ENCODE results near the gene BRD7.

Gene BRD7

GRCh38 chr16:50378417-50378816, 9.6 kb upstream of the BRD7 start:
- no peak for DNase-seq (ENCODE audit: low read depth)
- no peak for TF ChIP-seq CTCF (IDR thresholded peaks at IDR 0.05; ENCODE audit: control insufficient read depth, extremely low read depth, insufficient read depth)

DNA sequence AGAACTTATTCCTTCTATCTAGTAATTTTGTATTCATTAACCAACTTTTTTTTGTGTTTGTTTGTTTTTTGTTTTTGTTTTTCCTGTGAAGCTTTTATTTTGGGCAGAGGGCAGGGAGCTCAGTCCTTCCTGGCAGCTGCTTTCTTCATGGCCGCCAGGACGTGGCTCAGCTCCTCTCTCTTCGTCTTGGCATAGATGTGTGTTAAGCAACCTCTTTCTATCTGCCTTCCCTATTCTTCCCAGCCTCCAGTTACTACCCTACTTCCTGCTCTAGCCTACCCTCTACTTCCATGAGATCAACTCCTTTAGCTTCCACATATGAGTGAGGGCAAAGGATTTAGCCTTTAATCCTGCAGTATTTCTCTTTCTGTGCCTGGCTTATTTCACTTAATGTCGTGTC, 8.2 kb upstream of the BRD7 start:
- TF ChIP-seq CTCF (IDR thresholded peaks at IDR 0.05; ENCODE audit: control insufficient read depth, extremely low read depth, insufficient read depth) = no peak
- no peak for DNase-seq (ENCODE audit: low read depth)

More at GRCh38 chr16:50378417-50378816, 9.6 kb upstream of the BRD7 start:
- H3K4me3 ChIP-seq (ENCODE audit: low read depth, low read length) = no peak overlapping the region

GRCh38 chr16:50373780-50374179, 5.0 kb upstream of the BRD7 start:
- no peak for DNase-seq (ENCODE audit: low read depth)
- H3K4me3 ChIP-seq (ENCODE audit: low read depth, low read length) = no peak overlapping the region
- no peak for TF ChIP-seq CTCF (IDR thresholded peaks at IDR 0.05; ENCODE audit: control insufficient read depth, extremely low read depth, insufficient read depth)

More for the DNA sequence above, 8.2 kb upstream of the BRD7 start:
- no peak overlapping the region for H3K4me3 ChIP-seq (ENCODE audit: low read depth, low read length)

GRCh38 chr16:50373345-50373701, 4.5 kb upstream of the BRD7 start:
- DNase-seq (ENCODE audit: low read depth) = no peak
- H3K4me3 ChIP-seq (ENCODE audit: low read depth, low read length) = no peak overlapping the region
- no peak for TF ChIP-seq CTCF (IDR thresholded peaks at IDR 0.05; ENCODE audit: control insufficient read depth, extremely low read depth, insufficient read depth)

DNA sequence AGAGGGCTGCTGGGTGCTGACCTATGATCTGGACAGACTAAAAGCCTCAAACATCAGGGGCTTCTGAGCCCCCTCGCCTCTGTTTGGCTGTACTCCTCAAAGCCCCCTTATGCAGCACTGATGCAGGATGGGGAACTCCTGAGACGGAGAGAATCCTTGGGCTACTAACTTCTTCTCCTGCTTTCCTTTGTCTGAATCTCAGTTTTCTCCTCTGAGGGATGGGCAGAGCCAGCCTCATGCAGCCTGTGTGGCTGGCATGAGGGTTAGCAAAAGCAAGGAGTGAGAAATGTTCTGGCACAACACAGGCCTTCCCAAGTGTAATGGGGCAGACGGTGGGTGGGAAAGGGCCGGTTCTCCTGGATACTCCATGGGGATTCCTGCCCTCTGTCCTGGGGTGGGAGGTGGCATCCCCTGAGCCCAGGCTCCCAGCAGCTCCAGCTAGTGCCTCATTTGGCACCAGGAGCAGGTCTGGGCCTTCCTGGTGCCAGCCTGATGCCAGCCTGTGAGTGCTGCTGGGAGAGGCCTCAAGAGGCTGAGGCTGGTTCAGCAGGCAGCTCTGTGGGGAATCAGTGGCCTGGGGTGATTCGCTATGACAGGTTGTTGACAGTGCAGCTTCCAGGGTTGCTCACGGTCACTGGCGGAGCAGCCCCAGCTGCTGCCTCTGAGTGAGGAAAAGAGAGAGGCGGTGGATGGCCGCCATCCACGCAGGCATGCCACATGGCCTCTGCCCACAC, 4.0 kb upstream of the BRD7 start:
- H3K4me3 ChIP-seq (ENCODE audit: low read depth, low read length) = no peak overlapping the region
- no peak for TF ChIP-seq CTCF (IDR thresholded peaks at IDR 0.05; ENCODE audit: control insufficient read depth, extremely low read depth, insufficient read depth)
- no peak for DNase-seq (ENCODE audit: low read depth)

DNA sequence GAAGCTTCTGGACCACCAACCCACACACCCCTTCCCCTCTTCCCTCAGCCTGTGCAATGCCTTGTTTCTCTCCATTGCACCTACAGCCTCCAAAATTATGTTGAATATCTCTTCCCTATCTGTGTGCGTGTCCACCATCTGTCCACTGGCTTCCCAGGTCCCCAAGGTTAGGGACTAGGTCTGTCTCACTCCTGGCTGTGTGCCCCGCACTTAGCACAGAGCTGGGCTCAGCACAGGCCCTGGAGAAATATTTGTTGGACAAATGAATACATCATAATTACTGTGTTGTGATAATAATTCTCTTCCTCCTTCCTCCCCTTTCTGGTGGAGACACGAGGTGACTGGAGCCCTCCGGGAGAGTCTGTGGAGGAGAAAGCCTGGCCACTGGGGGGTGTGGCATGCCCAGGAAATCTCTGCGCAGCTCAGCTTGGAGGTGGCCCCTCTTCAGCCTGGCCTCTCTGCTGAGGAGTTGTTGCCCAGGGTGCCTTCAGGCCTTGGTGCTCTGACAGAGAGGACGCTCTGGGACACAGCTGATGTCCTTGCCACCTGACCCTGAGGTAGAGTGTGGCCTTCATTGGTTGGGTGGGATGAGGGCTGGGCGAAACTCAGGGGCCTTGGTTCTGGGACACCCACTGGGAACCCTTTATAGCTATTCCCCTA, 3.3 kb upstream of the BRD7 start:
- H3K4me3 ChIP-seq (ENCODE audit: low read depth, low read length) = no peak overlapping the region
- DNase-seq (ENCODE audit: low read depth) = no peak
- TF ChIP-seq CTCF (IDR thresholded peaks at IDR 0.05; ENCODE audit: control insufficient read depth, extremely low read depth, insufficient read depth) = no peak

All from LNCaP clone FGC (cell line).